ENCODE measurements around the gene ADGRF5. TPM values are rescaled to one million over a fixed set of nuclear protein-coding genes. Genes with fewer than 3 reads are reported as not detected.

ADGRF5 gene
- total RNA-seq, 1 donor from 2014 or later, result 0.03 TPM

- no peak for DNase-seq (ENCODE audit: low read depth)
These were observed 100.3 kb downstream of the ADGRF5 start for GRCh38 chr6:46821458-46821881.

- DNase-seq (ENCODE audit: low read depth), result no peak
These were observed 102.2 kb downstream of the ADGRF5 start for GRCh38 chr6:46819561-46819960.

GRCh38 chr6:46816626-46817025 is 105.1 kb downstream of the ADGRF5 start:
- no peak for DNase-seq (ENCODE audit: low read depth)

- DNase-seq (ENCODE audit: low read depth), result no peak
These were observed 106.6 kb downstream of the ADGRF5 start for GRCh38 chr6:46815130-46815529.

GRCh38 chr6:46808806-46809205 is 112.9 kb downstream of the ADGRF5 start:
- no peak for DNase-seq (ENCODE audit: low read depth)

Other genes with a start within 250 kb of the ADGRF5 start
- gene TDRD6, start 234.1 kb downstream of the ADGRF5 start, total RNA-seq, result 0.03 TPM in 1 of 2 replicates, not detected in the other
- gene PLA2G7, start 186.6 kb downstream of the ADGRF5 start, total RNA-seq, result not detected in 2 replicates
- not detected in 2 replicates for gene ANKRD66, start 175.0 kb downstream of the ADGRF5 start, total RNA-seq
- gene MEP1A, start 128.5 kb downstream of the ADGRF5 start, total RNA-seq, result not detected in 2 replicates
- 0.05 TPM in 1 of 2 replicates, not detected in the other for gene ADGRF1, start 120.4 kb upstream of the ADGRF5 start, total RNA-seq

All from myocyte (in vitro differentiated cells).